CD4-positive, alpha-beta T cell (primary cell): ENCODE data around the gene STX10. TPM values are rescaled to one million over a fixed set of nuclear protein-coding genes. Genes with fewer than 3 reads are reported as not detected.

Experiments
- ATAC-seq: fragments of 200-7000 bp; cut with Tn5 transposase; one replicate; pipeline ENCODE4 v1.10.0; 2022; ENCODE audit warnings: mild to moderate bottlenecking; ENCODE audit not compliant: poor library complexity
- CTCF ChIA-PET: fragments of 350-600 bp; sonication (Branson Sonifier 250); formaldehyde crosslinking; loops from one replicate; lab custom pipeline; 2021; ENCODE audit warnings: antibody characterized with exemption, inconsistent platforms; lab: Charles Lee
- POLR2A ChIA-PET: fragments of 350-600 bp; sonication (Branson Sonifier 250); formaldehyde crosslinking; loops from one replicate; lab custom pipeline; 2021; ENCODE audit warnings: antibody characterized with exemption, inconsistent platforms; lab: Charles Lee
- DNase-seq, 14 experiments: peaks; one replicate each; pipeline ENCODE4 v3.0.0-alpha.2; 2013 to 2020; ENCODE audit warnings: mixed read lengths in 2 of 14
- H3K27ac ChIP-seq, 2 donors: one replicate each; pipeline versions ENCODE4 v1.5.1 to v1.7.0; 2013; ENCODE audit warnings: low read length in 2 of 2, low read depth in 1 of 2, mild to moderate bottlenecking in 1 of 2
- H3K27me3 ChIP-seq, 2 experiments: 1 replicate in 1 of 2; 2 replicates in 1 of 2; pipeline versions ENCODE4 v1.6.1 to v1.7.0; 2013; ENCODE audit warnings: low read length in 2 of 2, control low read depth in 1 of 2, mild to moderate bottlenecking in 1 of 2, moderate library complexity in 1 of 2; ENCODE audit not compliant: insufficient read depth in 2 of 2, control insufficient read depth in 1 of 2
- H3K36me3 ChIP-seq: one replicate; pipeline ENCODE4 v1.6.1; 2013; ENCODE audit warnings: low read length, control low read depth; ENCODE audit not compliant: insufficient read depth
- H3K4me1 ChIP-seq: one replicate; pipeline ENCODE4 v1.6.1; 2013; ENCODE audit warnings: low read length, control low read depth; ENCODE audit not compliant: insufficient read depth
- H3K4me3 ChIP-seq: one replicate; pipeline ENCODE4 v1.5.1; 2013; ENCODE audit warnings: mild to moderate bottlenecking, low read length, moderate library complexity
- H3K9me3 ChIP-seq, 2 experiments: 1 replicate in 1 of 2; 2 replicates in 1 of 2; pipeline versions ENCODE4 v1.6.1 to v1.7.0; 2013; ENCODE audit warnings: low read length in 2 of 2, mild to moderate bottlenecking in 2 of 2, control low read depth in 1 of 2, moderate library complexity in 1 of 2; ENCODE audit not compliant: control insufficient read depth in 1 of 2, insufficient read depth in 1 of 2
- H3K27ac Mint-ChIP-seq: one replicate; pipeline ENCODE4 v1.8.0; 2020; ENCODE audit warnings: mixed read lengths
- H3K27me3 Mint-ChIP-seq: one replicate; pipeline ENCODE4 v1.8.0; 2021; ENCODE audit warnings: mixed read lengths
- H3K36me3 Mint-ChIP-seq: one replicate; pipeline ENCODE4 v1.8.0; 2021; ENCODE audit warnings: low read depth, mixed read lengths
- H3K4me1 Mint-ChIP-seq: one replicate; pipeline ENCODE4 v1.8.0; 2021; ENCODE audit warnings: low read depth, mixed read lengths
- H3K4me3 Mint-ChIP-seq: one replicate; pipeline ENCODE4 v1.8.0; 2020; ENCODE audit warnings: mild to moderate bottlenecking, mixed read lengths
- H3K9me3 Mint-ChIP-seq: one replicate; pipeline ENCODE4 v1.8.0; 2020; ENCODE audit warnings: mixed read lengths
- intact Hi-C, 2 experiments: fragments of 100-400 bp; cut with DNase I in 1 of 2; cut with micrococcal nuclease in 1 of 2; formaldehyde crosslinking; loops; one replicate each; pipeline versions ENCODE4 v1.15.1 to v1.9.0; 2023 to 2025; cut with DNase I, micrococcal nuclease
- total RNA-seq, 174 experiments: library from RNA in 2 of 174; stranded (reverse) in 2 of 174; gene quantifications; one replicate each; pipeline ENCODE4 v1.2.3 and lab custom pipeline; 2021 to 2026
- TF ChIP-seq, protein P1 (sequence below): fragments of 200-600 bp; IDR thresholded peaks from one replicate; pipeline ENCODE4 v1.8.0; 2022; ENCODE audit warnings: antibody characterized with exemption, mild to moderate bottlenecking

STX10 gene
- total RNA-seq, 2 experiments from 2014 or later, result 40.9 to 43.9 TPM

DNA sequence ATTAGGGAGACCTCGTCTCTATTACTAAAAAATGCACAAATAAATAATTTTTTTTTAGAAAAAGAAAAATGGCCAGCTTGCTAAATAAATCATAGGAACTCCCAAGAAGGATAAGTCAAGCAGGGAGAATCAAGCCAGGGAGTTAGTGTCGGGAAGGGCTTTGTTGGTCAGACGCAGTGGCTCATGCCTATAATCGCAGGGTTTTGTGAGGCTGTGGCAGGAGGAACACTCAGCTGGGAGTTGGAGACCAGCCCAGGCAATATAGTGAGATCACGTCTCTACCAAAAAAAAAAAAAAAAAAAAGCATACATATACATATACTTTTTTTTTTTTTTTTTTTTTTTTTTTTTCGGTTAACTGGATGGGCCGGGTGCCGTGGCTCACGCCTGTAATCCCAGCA lies 23.1 kb downstream of the STX10 start:
- Histone ChIP-seq H3K36me3 (peaks cover 15% of the 10 kb centered on the region), H3K4me3 (no peak overlapping the region), H3K9me3 (no peaks in the 10 kb centered on the region), H3K27me3 (no peaks in the 10 kb centered on the region), H3K4me1 (peaks cover 16% of the 10 kb centered on the region), H3K27ac (no peak overlapping the region)
- TF ChIP-seq, protein P1, sequence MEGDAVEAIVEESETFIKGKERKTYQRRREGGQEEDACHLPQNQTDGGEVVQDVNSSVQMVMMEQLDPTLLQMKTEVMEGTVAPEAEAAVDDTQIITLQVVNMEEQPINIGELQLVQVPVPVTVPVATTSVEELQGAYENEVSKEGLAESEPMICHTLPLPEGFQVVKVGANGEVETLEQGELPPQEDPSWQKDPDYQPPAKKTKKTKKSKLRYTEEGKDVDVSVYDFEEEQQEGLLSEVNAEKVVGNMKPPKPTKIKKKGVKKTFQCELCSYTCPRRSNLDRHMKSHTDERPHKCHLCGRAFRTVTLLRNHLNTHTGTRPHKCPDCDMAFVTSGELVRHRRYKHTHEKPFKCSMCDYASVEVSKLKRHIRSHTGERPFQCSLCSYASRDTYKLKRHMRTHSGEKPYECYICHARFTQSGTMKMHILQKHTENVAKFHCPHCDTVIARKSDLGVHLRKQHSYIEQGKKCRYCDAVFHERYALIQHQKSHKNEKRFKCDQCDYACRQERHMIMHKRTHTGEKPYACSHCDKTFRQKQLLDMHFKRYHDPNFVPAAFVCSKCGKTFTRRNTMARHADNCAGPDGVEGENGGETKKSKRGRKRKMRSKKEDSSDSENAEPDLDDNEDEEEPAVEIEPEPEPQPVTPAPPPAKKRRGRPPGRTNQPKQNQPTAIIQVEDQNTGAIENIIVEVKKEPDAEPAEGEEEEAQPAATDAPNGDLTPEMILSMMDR, result no peak
- ATAC-seq (no peak), DNase-seq (no peak)
- Mint-ChIP-seq H3K36me3 (peaks cover 8% of the 10 kb centered on the region), H3K4me3 (no peak overlapping the region), H3K27ac (no peak overlapping the region), H3K4me1 (peaks cover 25% of the 10 kb centered on the region), H3K27me3 (no peaks in the 10 kb centered on the region), H3K9me3 (no peaks in the 10 kb centered on the region)
- POLR2A ChIA-PET, result interaction anchor here (1.2 kb wide), 1 partner anchor 9 kb away, joined by 5 read pairs; the partner anchor contains the start of gene NACC1
- intact Hi-C loops, result no loop called here
- CTCF ChIA-PET, result no interaction called here

DNA sequence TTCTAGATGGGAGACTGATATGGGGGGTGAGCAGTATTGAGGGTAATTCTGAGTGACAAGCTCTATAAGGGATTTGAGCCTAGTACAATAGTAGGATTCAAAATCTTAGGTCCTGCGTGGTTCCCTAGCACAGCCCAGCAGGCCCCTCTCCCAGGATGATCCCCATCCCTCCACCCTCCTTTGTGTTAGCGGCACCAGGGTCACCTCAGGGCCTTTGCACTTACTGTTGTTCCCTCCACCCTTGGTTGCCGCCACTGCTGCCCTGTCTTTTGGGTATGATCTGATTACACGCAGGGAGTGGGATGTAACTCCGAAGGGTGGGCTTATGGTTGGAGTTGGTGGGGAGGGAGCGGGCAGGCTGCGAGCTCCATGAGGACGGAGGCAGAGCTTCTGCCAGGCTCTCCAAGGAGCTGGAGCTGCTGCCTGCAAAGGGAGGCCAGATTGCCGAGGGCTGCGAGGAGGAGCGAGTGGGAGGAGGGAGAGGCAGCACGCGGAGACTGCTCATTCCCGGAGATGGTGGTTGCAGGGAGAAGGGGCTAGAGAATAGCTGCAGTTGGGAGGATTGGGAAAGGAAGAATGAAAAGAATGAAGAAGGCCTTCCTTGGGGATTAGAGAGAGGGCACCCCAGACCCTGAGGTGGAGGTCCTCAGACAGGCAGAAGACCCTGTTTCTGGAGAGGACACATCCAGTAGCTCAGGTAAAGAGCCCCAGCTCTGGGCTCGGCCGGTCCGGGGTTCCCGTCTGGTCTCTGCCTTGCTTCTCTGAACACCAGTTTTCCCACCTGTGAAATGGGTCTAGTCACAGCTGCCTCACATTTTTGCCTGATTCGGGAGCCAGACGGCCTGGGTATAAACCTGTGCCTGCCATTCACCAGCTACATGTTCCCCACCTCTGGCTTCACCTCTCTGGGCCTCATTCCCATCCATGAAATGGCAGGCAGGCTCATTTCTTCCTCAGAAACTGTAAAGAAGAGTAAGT lies 26.9 kb downstream of the STX10 start:
- TF ChIP-seq, protein P1, result no peak
- POLR2A ChIA-PET, result no interaction called here
- CTCF ChIA-PET, result interaction anchor here (0.5 kb wide), 1 partner anchor 347 kb away, joined by 5 read pairs; no protein-coding TSS in a partner anchor
- no peak overlapping the region for H3K27ac ChIP-seq
- no peaks in the 10 kb centered on the region for H3K9me3 ChIP-seq
- peaks cover 18% of the 10 kb centered on the region for H3K36me3 ChIP-seq
- Mint-ChIP-seq H3K9me3 (no peaks in the 10 kb centered on the region), H3K36me3 (peaks cover 11% of the 10 kb centered on the region), H3K27me3 (no peaks in the 10 kb centered on the region), H3K4me3 (peak overlapping the region; percentile 25), H3K4me1 (peaks cover 46% of the 10 kb centered on the region), H3K27ac (no peak overlapping the region)
- peaks cover 40% of the 10 kb centered on the region for H3K4me1 ChIP-seq
- intact Hi-C loops, result no loop called here
- DNase-seq (no peak), ATAC-seq (no peak)
- H3K27me3 ChIP-seq, result no peaks in the 10 kb centered on the region
- no peak overlapping the region for H3K4me3 ChIP-seq

GRCh38 chr19:13122275-13122878 lies 27.8 kb downstream of the STX10 start:
- TF ChIP-seq, protein P1, result no peak
- POLR2A ChIA-PET, result no interaction called here
- H3K36me3 ChIP-seq, result peaks cover 18% of the 10 kb centered on the region
- no peaks in the 10 kb centered on the region for H3K9me3 ChIP-seq
- Mint-ChIP-seq H3K36me3 (peaks cover 15% of the 10 kb centered on the region), H3K27ac (peak overlapping the region; percentile 44), H3K27me3 (no peaks in the 10 kb centered on the region), H3K4me3 (peak overlapping the region; percentile 77), H3K9me3 (no peaks in the 10 kb centered on the region), H3K4me1 (peaks cover 46% of the 10 kb centered on the region)
- intact Hi-C loops, result no loop called here
- H3K27ac ChIP-seq, result no peak overlapping the region
- H3K4me1 ChIP-seq, result peaks cover 45% of the 10 kb centered on the region
- CTCF ChIA-PET, result no interaction called here
- no peak overlapping the region for H3K4me3 ChIP-seq
- ATAC-seq (no peak), DNase-seq (peak in 2 of 14 experiments; percentile 30 to 62)
- no peaks in the 10 kb centered on the region for H3K27me3 ChIP-seq
